ENCODE results near the gene ZNF296.
A peak's percentile ranks its signal among the peaks of the same experiment; 100 is the strongest.
"Not testable (repeated sequence)": the region's sequence is repeated elsewhere in the genome, so short reads cannot be mapped to it uniquely, and the experiment has no call there.

ZNF296 gene

GRCh38 chr19:45112111-45112827 is 36.0 kb upstream of the ZNF296 start:
- no peaks in the 10 kb centered on the region for H3K36me3 Mint-ChIP-seq (ENCODE audit: low read depth)
- H3K27ac Mint-ChIP-seq, result no peak overlapping the region
- H3K9me3 Mint-ChIP-seq, result no peaks in the 10 kb centered on the region
- no peaks in the 10 kb centered on the region for H3K27me3 Mint-ChIP-seq
- H3K4me3 Mint-ChIP-seq, result no peak overlapping the region
- H3K4me1 Mint-ChIP-seq (ENCODE audit: low read depth), result peaks cover 61% of the 10 kb centered on the region

GRCh38 chr19:45110851-45111266 is 34.6 kb upstream of the ZNF296 start:
- Mint-ChIP-seq H3K36me3 (ENCODE audit: low read depth) (no peaks in the 10 kb centered on the region), H3K27ac (no peak overlapping the region), H3K9me3 (no peaks in the 10 kb centered on the region), H3K4me1 (ENCODE audit: low read depth) (peaks cover 47% of the 10 kb centered on the region), H3K27me3 (no peaks in the 10 kb centered on the region), H3K4me3 (no peak overlapping the region)

- no peaks in the 10 kb centered on the region for H3K27me3 Mint-ChIP-seq
- peaks cover 58% of the 10 kb centered on the region for H3K4me1 Mint-ChIP-seq (ENCODE audit: low read depth)
- no peak overlapping the region for H3K4me3 Mint-ChIP-seq
- no peaks in the 10 kb centered on the region for H3K36me3 Mint-ChIP-seq (ENCODE audit: low read depth)
- H3K27ac Mint-ChIP-seq, result no peak overlapping the region
- no peaks in the 10 kb centered on the region for H3K9me3 Mint-ChIP-seq
These were observed 31.4 kb upstream of the ZNF296 start for GRCh38 chr19:45107621-45108150.

- not testable (repeated sequence) for H3K27me3 Mint-ChIP-seq; H3K4me3 Mint-ChIP-seq; H3K36me3 Mint-ChIP-seq (ENCODE audit: low read depth); H3K27ac Mint-ChIP-seq; H3K9me3 Mint-ChIP-seq
- peaks cover 57% of the 10 kb centered on the region for H3K4me1 Mint-ChIP-seq (ENCODE audit: low read depth)
These were observed 30.1 kb upstream of the ZNF296 start for GRCh38 chr19:45106363-45106762.

- Mint-ChIP-seq H3K9me3 (no peaks in the 10 kb centered on the region), H3K27me3 (no peaks in the 10 kb centered on the region), H3K4me1 (ENCODE audit: low read depth) (peaks cover 51% of the 10 kb centered on the region), H3K4me3 (no peak overlapping the region), H3K36me3 (ENCODE audit: low read depth) (no peaks in the 10 kb centered on the region), H3K27ac (peak overlapping the region; percentile 36)
These were observed 28.5 kb upstream of the ZNF296 start for GRCh38 chr19:45104658-45105349.

- Mint-ChIP-seq H3K27ac (peak overlapping the region; percentile 9), H3K9me3 (no peaks in the 10 kb centered on the region), H3K4me1 (ENCODE audit: low read depth) (peaks cover 54% of the 10 kb centered on the region), H3K36me3 (ENCODE audit: low read depth) (no peaks in the 10 kb centered on the region), H3K27me3 (no peaks in the 10 kb centered on the region), H3K4me3 (no peak overlapping the region)
These were observed 27.4 kb upstream of the ZNF296 start for GRCh38 chr19:45103508-45104319.

- Mint-ChIP-seq H3K4me3 (no peak overlapping the region), H3K4me1 (ENCODE audit: low read depth) (peaks cover 60% of the 10 kb centered on the region), H3K9me3 (no peaks in the 10 kb centered on the region), H3K36me3 (ENCODE audit: low read depth) (no peaks in the 10 kb centered on the region), H3K27me3 (no peaks in the 10 kb centered on the region), H3K27ac (peak overlapping the region; percentile 58)
These were observed 26.9 kb upstream of the ZNF296 start for GRCh38 chr19:45103156-45103507.

- no peaks in the 10 kb centered on the region for H3K27me3 Mint-ChIP-seq
- no peak overlapping the region for H3K27ac Mint-ChIP-seq
- H3K36me3 Mint-ChIP-seq (ENCODE audit: low read depth), result no peaks in the 10 kb centered on the region
- no peak overlapping the region for H3K4me3 Mint-ChIP-seq
- H3K9me3 Mint-ChIP-seq, result no peaks in the 10 kb centered on the region
- H3K4me1 Mint-ChIP-seq (ENCODE audit: low read depth), result peaks cover 63% of the 10 kb centered on the region
These were observed 26.2 kb upstream of the ZNF296 start for GRCh38 chr19:45102481-45102880.

GRCh38 chr19:45101806-45102205 is 25.5 kb upstream of the ZNF296 start:
- Mint-ChIP-seq H3K36me3 (ENCODE audit: low read depth) (peaks cover 1% of the 10 kb centered on the region), H3K27ac (no peak overlapping the region), H3K4me1 (ENCODE audit: low read depth) (peaks cover 69% of the 10 kb centered on the region), H3K9me3 (no peaks in the 10 kb centered on the region), H3K4me3 (no peak overlapping the region), H3K27me3 (no peaks in the 10 kb centered on the region)

GRCh38 chr19:45100846-45101252 is 24.6 kb upstream of the ZNF296 start:
- peaks cover 79% of the 10 kb centered on the region for H3K4me1 Mint-ChIP-seq (ENCODE audit: low read depth)
- H3K9me3 Mint-ChIP-seq, result no peaks in the 10 kb centered on the region
- H3K4me3 Mint-ChIP-seq, result no peak overlapping the region
- H3K27ac Mint-ChIP-seq, result no peak overlapping the region
- peaks cover 11% of the 10 kb centered on the region for H3K36me3 Mint-ChIP-seq (ENCODE audit: low read depth)
- no peaks in the 10 kb centered on the region for H3K27me3 Mint-ChIP-seq

- no peak overlapping the region for H3K4me3 Mint-ChIP-seq
- H3K36me3 Mint-ChIP-seq (ENCODE audit: low read depth), result peaks cover 12% of the 10 kb centered on the region
- no peaks in the 10 kb centered on the region for H3K9me3 Mint-ChIP-seq
- H3K27ac Mint-ChIP-seq, result no peak overlapping the region
- peaks cover 80% of the 10 kb centered on the region for H3K4me1 Mint-ChIP-seq (ENCODE audit: low read depth)
- H3K27me3 Mint-ChIP-seq, result no peaks in the 10 kb centered on the region
These were observed 23.9 kb upstream of the ZNF296 start for GRCh38 chr19:45100201-45100600.

- no peak overlapping the region for H3K27ac Mint-ChIP-seq
These were observed 23.4 kb upstream of the ZNF296 start for GRCh38 chr19:45099467-45100191.

GRCh38 chr19:45098521-45099466 is 22.5 kb upstream of the ZNF296 start:
- Mint-ChIP-seq H3K36me3 (ENCODE audit: low read depth) (peaks cover 22% of the 10 kb centered on the region), H3K27me3 (no peaks in the 10 kb centered on the region), H3K27ac (no peak overlapping the region), H3K9me3 (no peaks in the 10 kb centered on the region), H3K4me3 (no peak overlapping the region), H3K4me1 (ENCODE audit: low read depth) (peaks cover 78% of the 10 kb centered on the region)

More at GRCh38 chr19:45099467-45100191, 23.4 kb upstream of the ZNF296 start:
- Mint-ChIP-seq H3K4me3 (no peak overlapping the region), H3K9me3 (no peaks in the 10 kb centered on the region), H3K27me3 (no peaks in the 10 kb centered on the region), H3K36me3 (ENCODE audit: low read depth) (peaks cover 15% of the 10 kb centered on the region), H3K4me1 (ENCODE audit: low read depth) (peaks cover 78% of the 10 kb centered on the region)
